H1 (cell line): ENCODE results near the gene GADD45A. TPM values are rescaled to one million over a fixed set of nuclear protein-coding genes. Genes with fewer than 3 reads are reported as not detected.

Experiments used
- SIRT6 ChIP-seq: IDR thresholded peaks from one replicate; pipeline ENCODE4 v1.7.1; 2012; ENCODE audit warnings: low read length, inconsistent platforms
- polyA plus RNA-seq, 7 experiments: library from polyadenylated mRNA; depleted of rRNA in 3 of 7; stranded (reverse) in 5 of 7; unstranded in 2 of 7; fragments of >200 nt in 5 of 7; fragments of 200-250 nt in 2 of 7; gene quantifications; 1 replicate in 5 of 7; 2 replicates in 1 of 7; 4 replicates in 1 of 7; pipeline versions ENCODE4 v1.2.1 to v1.2.3, GENCODE V29; 2011 to 2013; ENCODE audit warnings: missing spikeins in 2 of 7, mixed read lengths in 2 of 7
- total RNA-seq: library from RNA; stranded (reverse); fragmentation: NEBNext Ultra II Directional; extraction: Animal tissue kit (Norgen Biotek cat#: 25700); gene quantifications from 2 replicates; pipeline ENCODE4 v1.2.1, GENCODE V29; 2021

Gene GADD45A
- total and polyA plus RNA-seq, 2 of the 8 experiments (the other 6 are each of a cell fraction or from before 2014, with no cell fraction given) = 7.6 to 15.6 TPM

DNA sequence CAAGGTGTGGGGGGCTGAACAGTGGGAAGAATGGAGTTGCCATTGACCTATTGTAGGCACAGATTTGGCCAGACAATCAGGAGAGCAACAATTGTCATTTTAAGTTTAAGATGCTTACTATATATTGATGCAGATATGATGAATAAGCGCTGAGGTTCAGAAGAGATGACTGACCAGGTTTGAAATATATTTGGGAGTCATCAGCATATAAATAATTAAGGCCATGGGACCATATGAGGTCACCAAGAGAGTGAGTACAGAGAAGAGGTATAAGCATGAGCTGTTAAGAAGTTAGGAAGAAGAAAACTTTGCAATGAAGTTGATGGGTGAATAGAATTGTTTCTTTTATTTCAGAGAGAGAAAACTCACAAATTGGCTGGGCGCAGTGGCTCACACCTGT, 4.5 kb upstream of the GADD45A start (continued):
- no peak for TF ChIP-seq SIRT6
